Stimulated activated naive CD8-positive, alpha-beta T cell treated with anti-CD3 and anti-CD28 coated beads, Interleukin-15, amount 100 ng/mL, for 72 hours (primary cell): ENCODE results near the gene DAP.
"Not testable (repeated sequence)": the region's sequence is repeated elsewhere in the genome, so short reads cannot be mapped to it uniquely, and the experiment has no call there.

ENCODE experiments used
- ATAC-seq: fragments of 150-1000 bp; cut with Tn5 transposase; 2 replicates; pipeline ENCODE4 v1.10.0; 2021; ENCODE audit warnings: mild to moderate bottlenecking, moderate library complexity
- DNase-seq, 2 donors: peaks; one replicate each; pipeline ENCODE4 v3.0.0; 2021 to 2022
- H3K27ac Mint-ChIP-seq, 2 donors: one replicate each; pipeline ENCODE4 v1.8.0; 2022; ENCODE audit warnings: mild to moderate bottlenecking in 2 of 2, mixed read lengths in 2 of 2, moderate library complexity in 2 of 2
- H3K27me3 Mint-ChIP-seq: one replicate; pipeline ENCODE4 v1.8.0; 2022; ENCODE audit warnings: mixed read lengths
- H3K4me1 Mint-ChIP-seq: one replicate; pipeline ENCODE4 v1.8.0; 2022; ENCODE audit warnings: mild to moderate bottlenecking, mixed read lengths
- H3K4me3 Mint-ChIP-seq, 2 donors: one replicate each; pipeline ENCODE4 v1.8.0; 2022; ENCODE audit warnings: mild to moderate bottlenecking in 2 of 2, mixed read lengths in 2 of 2, moderate library complexity in 1 of 2
- H3K9me3 Mint-ChIP-seq, 2 donors: one replicate each; pipeline ENCODE4 v1.8.0; 2022; ENCODE audit warnings: mixed read lengths in 2 of 2

The DAP gene

GRCh38 chr5:10654566-10654965 lies 106.5 kb downstream of the DAP start:
- no peak for ATAC-seq
- Mint-ChIP-seq H3K27ac (peak overlapping the region in 1 of 2 donors; percentile 36), H3K9me3 (no peaks in the 10 kb centered on the region), H3K27me3 (no peaks in the 10 kb centered on the region), H3K4me3 (no peak overlapping the region), H3K4me1 (no peaks in the 10 kb centered on the region)
- no peak for DNase-seq

GRCh38 chr5:10653751-10654400 lies 107.2 kb downstream of the DAP start:
- H3K9me3 Mint-ChIP-seq: no peaks in the 10 kb centered on the region
- DNase-seq (no peak), ATAC-seq (no peak)
- H3K4me1 Mint-ChIP-seq: no peaks in the 10 kb centered on the region
- no peak overlapping the region for H3K4me3 Mint-ChIP-seq
- H3K27ac Mint-ChIP-seq: peak overlapping the region in 1 of 2 donors; percentile 3
- H3K27me3 Mint-ChIP-seq: no peaks in the 10 kb centered on the region

- Mint-ChIP-seq H3K4me3 (no peak overlapping the region), H3K27me3 (no peaks in the 10 kb centered on the region), H3K27ac (no peak overlapping the region), H3K9me3 (no peaks in the 10 kb centered on the region), H3K4me1 (no peaks in the 10 kb centered on the region)
- ATAC-seq (no peak), DNase-seq (no peak)
Measured at GRCh38 chr5:10653043-10653442, 108.0 kb downstream of the DAP start.

GRCh38 chr5:10652606-10653005 lies 108.4 kb downstream of the DAP start:
- Mint-ChIP-seq H3K27me3 (no peaks in the 10 kb centered on the region), H3K4me3 (no peak overlapping the region), H3K27ac (no peak overlapping the region), H3K4me1 (no peaks in the 10 kb centered on the region), H3K9me3 (no peaks in the 10 kb centered on the region)
- DNase-seq: no peak
- no peak for ATAC-seq

GRCh38 chr5:10652151-10652550 lies 108.9 kb downstream of the DAP start:
- no peaks in the 10 kb centered on the region for H3K9me3 Mint-ChIP-seq
- H3K4me3 Mint-ChIP-seq: no peak overlapping the region
- H3K4me1 Mint-ChIP-seq: no peaks in the 10 kb centered on the region
- DNase-seq: no peak
- H3K27ac Mint-ChIP-seq: no peak overlapping the region
- no peak for ATAC-seq
- H3K27me3 Mint-ChIP-seq: no peaks in the 10 kb centered on the region

- Mint-ChIP-seq H3K27me3 (peaks cover 9% of the 10 kb centered on the region), H3K9me3 (no peaks in the 10 kb centered on the region), H3K4me3 (no peak overlapping the region), H3K4me1 (peaks cover 10% of the 10 kb centered on the region), H3K27ac (no peak overlapping the region)
- no peak for DNase-seq
- ATAC-seq: peak; percentile 79
Measured at GRCh38 chr5:10649666-10650380, 111.2 kb downstream of the DAP start.

GRCh38 chr5:10648806-10649665 lies 112.0 kb downstream of the DAP start:
- Mint-ChIP-seq H3K27ac (peak overlapping the region in 1 of 2 donors; percentile 48), H3K9me3 (no peaks in the 10 kb centered on the region), H3K4me3 (no peak overlapping the region), H3K4me1 (peaks cover 18% of the 10 kb centered on the region), H3K27me3 (peaks cover 17% of the 10 kb centered on the region)
- ATAC-seq: no peak
- DNase-seq: no peak

GRCh38 chr5:10647640-10648039 lies 113.4 kb downstream of the DAP start:
- Mint-ChIP-seq H3K4me3 (no peak overlapping the region), H3K9me3 (no peaks in the 10 kb centered on the region), H3K4me1 (peaks cover 20% of the 10 kb centered on the region), H3K27ac (no peak overlapping the region), H3K27me3 (peaks cover 28% of the 10 kb centered on the region)
- ATAC-seq (no peak), DNase-seq (no peak)

- Mint-ChIP-seq H3K4me1 (peaks cover 20% of the 10 kb centered on the region), H3K9me3 (no peaks in the 10 kb centered on the region), H3K4me3 (no peak overlapping the region), H3K27me3 (peaks cover 33% of the 10 kb centered on the region), H3K27ac (no peak overlapping the region)
- ATAC-seq: no peak
- DNase-seq: no peak
Measured at GRCh38 chr5:10645671-10646070, 115.4 kb downstream of the DAP start.

GRCh38 chr5:10645146-10645545 lies 115.9 kb downstream of the DAP start:
- no peak overlapping the region for H3K27ac Mint-ChIP-seq
- H3K4me3 Mint-ChIP-seq: no peak overlapping the region
- peaks cover 20% of the 10 kb centered on the region for H3K4me1 Mint-ChIP-seq
- H3K27me3 Mint-ChIP-seq: peaks cover 33% of the 10 kb centered on the region
- peak; percentile 51 for ATAC-seq
- H3K9me3 Mint-ChIP-seq: peaks cover 0 to under 1% of the 10 kb centered on the region in 2 donors
- DNase-seq: no peak

- DNase-seq: no peak
- Mint-ChIP-seq H3K4me3 (peak overlapping the region in 1 of 2 donors; percentile 25), H3K27ac (peak overlapping the region in 1 of 2 donors; percentile 90), H3K27me3 (peaks cover 33% of the 10 kb centered on the region), H3K9me3 (peaks cover 0 to 4% of the 10 kb centered on the region in 2 donors), H3K4me1 (peaks cover 20% of the 10 kb centered on the region)
- no peak for ATAC-seq
Measured at GRCh38 chr5:10644192-10644591, 116.8 kb downstream of the DAP start.

- H3K27me3 Mint-ChIP-seq: peaks cover 33% of the 10 kb centered on the region
- H3K9me3 Mint-ChIP-seq: peaks cover 7 to 10% of the 10 kb centered on the region in 2 donors
- ATAC-seq (no peak), DNase-seq (no peak)
- H3K4me1 Mint-ChIP-seq: peaks cover 20% of the 10 kb centered on the region
- no peak overlapping the region for H3K27ac Mint-ChIP-seq
- no peak overlapping the region for H3K4me3 Mint-ChIP-seq
Measured at GRCh38 chr5:10642367-10642766, 118.7 kb downstream of the DAP start.

GRCh38 chr5:10639846-10640368 lies 121.1 kb downstream of the DAP start:
- ATAC-seq: no peak
- no peak for DNase-seq
- Mint-ChIP-seq H3K4me3 (no peak overlapping the region), H3K27ac (no peak overlapping the region), H3K9me3 (peaks cover 7 to 10% of the 10 kb centered on the region in 2 donors), H3K4me1 (peaks cover 33% of the 10 kb centered on the region), H3K27me3 (peaks cover 25% of the 10 kb centered on the region)

- peaks cover 7 to 10% of the 10 kb centered on the region in 2 donors for H3K9me3 Mint-ChIP-seq
- ATAC-seq, H3K27ac Mint-ChIP-seq, DNase-seq, H3K4me3 Mint-ChIP-seq: not testable (repeated sequence)
- H3K27me3 Mint-ChIP-seq: peaks cover 16% of the 10 kb centered on the region
- peaks cover 34% of the 10 kb centered on the region for H3K4me1 Mint-ChIP-seq
Measured at GRCh38 chr5:10638723-10639122, 122.3 kb downstream of the DAP start.

- no peak overlapping the region for H3K27ac Mint-ChIP-seq
Measured at GRCh38 chr5:10637944-10638343, 123.1 kb downstream of the DAP start.

More at GRCh38 chr5:10637944-10638343, 123.1 kb downstream of the DAP start:
- Mint-ChIP-seq H3K9me3 (peaks cover 7 to 10% of the 10 kb centered on the region in 2 donors), H3K4me3 (no peak overlapping the region), H3K4me1 (peaks cover 42% of the 10 kb centered on the region), H3K27me3 (peaks cover 8% of the 10 kb centered on the region)
- no peak for ATAC-seq
- no peak for DNase-seq
